WTC11 (cell line): ENCODE results near the gene PLS1. TPM values are rescaled to one million over a fixed set of nuclear protein-coding genes. Genes with fewer than 3 reads are reported as not detected.
"Not testable (repeated sequence)": the region's sequence is repeated elsewhere in the genome, so short reads cannot be mapped to it uniquely, and the experiment has no call there.

Experiments used
- ATAC-seq: fragments of 200-7000 bp; cut with Tn5 transposase; 2 replicates; pipeline ENCODE4 v1.10.0; 2021; ENCODE audit warnings: mild to moderate bottlenecking, moderate library complexity
- CTCF ChIA-PET: fragments of 300-600 bp; sonication (Branson Sonifier 250); formaldehyde crosslinking; loops from one replicate; lab custom pipeline; 2021; ENCODE audit warnings: antibody characterized with exemption; lab: Charles Lee
- POLR2A ChIA-PET: fragments of 350-600 bp; sonication (Branson Sonifier 250); formaldehyde crosslinking; loops from one replicate; lab custom pipeline; 2021; ENCODE audit warnings: antibody characterized with exemption; lab: Charles Lee
- DNase-seq: peaks from one replicate; pipeline ENCODE4 v3.0.0; 2021; ENCODE audit warnings: low spot score
- H3K27ac Mint-ChIP-seq: 2 replicates; pipeline ENCODE4 v1.8.0; 2021; ENCODE audit warnings: mixed read lengths
- H3K27me3 Mint-ChIP-seq: 2 replicates; pipeline ENCODE4 v1.8.0; 2021; ENCODE audit warnings: low read depth, mild to moderate bottlenecking, moderate library complexity, mixed read lengths
- H3K36me3 Mint-ChIP-seq: 2 replicates; pipeline ENCODE4 v1.8.0; 2021; ENCODE audit warnings: mixed read lengths
- H3K4me1 Mint-ChIP-seq: 2 replicates; pipeline ENCODE4 v1.8.0; 2022; ENCODE audit warnings: mixed read lengths
- H3K4me3 Mint-ChIP-seq: 2 replicates; pipeline ENCODE4 v1.8.0; 2021; ENCODE audit warnings: mild to moderate bottlenecking, moderate library complexity, mixed read lengths
- H3K9me3 Mint-ChIP-seq: 2 replicates; pipeline ENCODE4 v1.8.0; 2021; ENCODE audit warnings: mixed read lengths
- GABPB1 ChIP-seq: sonication (generic); formaldehyde crosslinking; IDR thresholded peaks from 2 replicates; pipeline ENCODE4 v1.8.1; 2023; ENCODE audit warnings: mild to moderate bottlenecking, missing genetic modification reagents
- JUN ChIP-seq: sonication (generic); formaldehyde crosslinking; IDR thresholded peaks from 2 replicates; pipeline ENCODE4 v1.8.0; 2023; ENCODE audit warnings: mild to moderate bottlenecking, missing genetic modification reagents
- NFYB ChIP-seq: sonication (generic); formaldehyde crosslinking; conservative IDR thresholded peaks from 2 replicates; pipeline ENCODE4 v1.8.0; 2022; ENCODE audit warnings: low read depth, missing genetic modification reagents
- SMAD3 ChIP-seq: sonication (generic); formaldehyde crosslinking; IDR thresholded peaks from 2 replicates; pipeline ENCODE4 v1.8.0; 2022; ENCODE audit warnings: missing genetic modification reagents, mild to moderate bottlenecking, borderline replicate concordance
- TCF7 ChIP-seq: sonication (generic); formaldehyde crosslinking; IDR thresholded peaks from 2 replicates; pipeline ENCODE4 v1.8.0; 2022; ENCODE audit warnings: mild to moderate bottlenecking, low read depth, missing genetic modification reagents, moderate library complexity
- ZNF121 ChIP-seq: sonication (generic); formaldehyde crosslinking; IDR thresholded peaks from 2 replicates; pipeline ENCODE4 v1.8.0; 2023; ENCODE audit warnings: missing genetic modification reagents
- ZNF138 ChIP-seq: sonication (generic); formaldehyde crosslinking; conservative IDR thresholded peaks from 2 replicates; pipeline ENCODE4 v1.8.1; 2022; ENCODE audit warnings: mild to moderate bottlenecking, moderate library complexity, missing genetic modification reagents
- ZNF396 ChIP-seq: fragments of 250-450 bp; sonication (Bioruptor Pico); IDR thresholded peaks from 2 replicates; pipeline ENCODE4 v1.8.0; 2021; ENCODE audit warnings: mild to moderate bottlenecking, moderate library complexity, borderline replicate concordance
- ZNF671 ChIP-seq: fragments of 250-450 bp; sonication (Bioruptor Pico); IDR thresholded peaks from 2 replicates; pipeline ENCODE4 v1.8.0; 2021; ENCODE audit warnings: mild to moderate bottlenecking
- total RNA-seq: library from RNA; stranded (reverse); gene quantifications from 3 replicates; pipeline ENCODE4 v1.2.3, GENCODE V29; 2021
- TF ChIP-seq, protein P1 (sequence below): sonication (generic); formaldehyde crosslinking; IDR thresholded peaks from 2 replicates; pipeline ENCODE4 v1.8.1; 2022; ENCODE audit warnings: low read depth, mild to moderate bottlenecking, moderate library complexity, missing genetic modification reagents, borderline replicate concordance
- TF ChIP-seq, protein P2 (sequence below): sonication (generic); formaldehyde crosslinking; IDR thresholded peaks from 2 replicates; pipeline ENCODE4 v1.8.0; 2022; ENCODE audit warnings: mild to moderate bottlenecking, missing genetic modification reagents
- TF ChIP-seq, protein P3 (sequence below): sonication (generic); formaldehyde crosslinking; IDR thresholded peaks from 2 replicates; pipeline ENCODE4 v1.8.0; 2022; ENCODE audit warnings: mild to moderate bottlenecking, missing genetic modification reagents
- TF ChIP-seq, protein P4 (sequence below): sonication (generic); formaldehyde crosslinking; IDR thresholded peaks from 2 replicates; pipeline ENCODE4 v1.8.1; 2022; ENCODE audit warnings: mild to moderate bottlenecking, missing genetic modification reagents, moderate library complexity, borderline replicate concordance
- TF ChIP-seq, protein P5 (sequence below): fragments of 250-450 bp; sonication (Bioruptor Pico); IDR thresholded peaks from 2 replicates; pipeline ENCODE4 v1.9.0; 2021; ENCODE audit warnings: moderate library complexity, mild to moderate bottlenecking, inconsistent platforms, borderline replicate concordance
- TF ChIP-seq, protein P6 (sequence below): sonication (generic); formaldehyde crosslinking; IDR thresholded peaks from 2 replicates; pipeline ENCODE4 v1.8.0; 2022; ENCODE audit warnings: missing genetic modification reagents

Gene PLS1
- total RNA-seq, 1 experiment from 2014 or later = 26.4 TPM

DNA sequence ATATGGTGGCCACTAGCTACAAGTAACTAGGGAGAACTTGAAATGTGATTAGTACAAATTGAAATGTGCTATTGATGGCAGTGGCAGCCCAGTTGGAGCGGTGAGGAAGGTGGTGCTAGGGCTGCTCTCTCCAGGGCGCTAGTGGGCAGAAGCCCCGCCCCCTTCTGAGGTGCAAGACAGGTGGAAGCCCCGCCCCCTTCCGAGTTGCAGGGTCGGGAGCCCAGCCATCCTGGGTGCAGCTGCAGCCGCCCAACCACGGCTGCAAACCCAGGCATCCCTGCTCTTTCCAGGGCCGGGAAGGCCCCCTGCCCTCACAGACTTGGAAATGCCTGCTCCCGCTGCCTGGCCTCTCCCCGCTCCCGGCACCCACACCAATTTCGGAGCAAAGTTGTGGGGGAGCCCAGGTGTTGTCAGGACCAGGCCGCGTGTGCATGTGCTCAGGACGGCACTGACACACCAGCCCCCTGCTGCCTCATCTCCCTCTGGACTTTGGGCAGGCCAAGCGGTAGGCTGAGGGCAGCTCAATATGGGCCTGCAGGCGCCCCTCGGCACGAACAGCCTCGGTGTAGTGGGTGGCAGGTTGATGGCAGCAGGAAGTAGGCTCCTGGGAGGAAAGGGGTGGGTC, 27.7 kb upstream of the PLS1 start:
- Mint-ChIP-seq H3K27ac (no peak overlapping the region), H3K36me3 (peaks cover 4% of the 10 kb centered on the region; the same call in 1 of the 2 replicates), H3K4me3 (peak overlapping the region; percentile 45), H3K27me3 (no peaks in the 10 kb centered on the region), H3K4me1 (no peaks in the 10 kb centered on the region), H3K9me3 (no peaks in the 10 kb centered on the region)
- ChIA-PET POLR2A (interaction anchor here (0.5 to 0.9 kb wide), 2 partner anchors 10 to 164 kb away, joined by 4 read pairs; partner anchors contain the start of gene ATR), CTCF (no interaction called here)
- TF ChIP-seq, protein P1, sequence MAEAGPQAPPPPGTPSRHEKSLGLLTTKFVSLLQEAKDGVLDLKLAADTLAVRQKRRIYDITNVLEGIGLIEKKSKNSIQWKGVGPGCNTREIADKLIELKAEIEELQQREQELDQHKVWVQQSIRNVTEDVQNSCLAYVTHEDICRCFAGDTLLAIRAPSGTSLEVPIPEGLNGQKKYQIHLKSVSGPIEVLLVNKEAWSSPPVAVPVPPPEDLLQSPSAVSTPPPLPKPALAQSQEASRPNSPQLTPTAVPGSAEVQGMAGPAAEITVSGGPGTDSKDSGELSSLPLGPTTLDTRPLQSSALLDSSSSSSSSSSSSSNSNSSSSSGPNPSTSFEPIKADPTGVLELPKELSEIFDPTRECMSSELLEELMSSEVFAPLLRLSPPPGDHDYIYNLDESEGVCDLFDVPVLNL (CRISPR knock-in tag) = no peak
- TF ChIP-seq, protein P2, sequence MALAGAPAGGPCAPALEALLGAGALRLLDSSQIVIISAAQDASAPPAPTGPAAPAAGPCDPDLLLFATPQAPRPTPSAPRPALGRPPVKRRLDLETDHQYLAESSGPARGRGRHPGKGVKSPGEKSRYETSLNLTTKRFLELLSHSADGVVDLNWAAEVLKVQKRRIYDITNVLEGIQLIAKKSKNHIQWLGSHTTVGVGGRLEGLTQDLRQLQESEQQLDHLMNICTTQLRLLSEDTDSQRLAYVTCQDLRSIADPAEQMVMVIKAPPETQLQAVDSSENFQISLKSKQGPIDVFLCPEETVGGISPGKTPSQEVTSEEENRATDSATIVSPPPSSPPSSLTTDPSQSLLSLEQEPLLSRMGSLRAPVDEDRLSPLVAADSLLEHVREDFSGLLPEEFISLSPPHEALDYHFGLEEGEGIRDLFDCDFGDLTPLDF = no peak
- TF ChIP-seq ZNF138 = no peak
- TF ChIP-seq TCF7 = no peak
- TF ChIP-seq ZNF396 (CRISPR knock-in tag) = no peak
- TF ChIP-seq SMAD3 (CRISPR knock-in tag) = no peak
- TF ChIP-seq JUN (CRISPR knock-in tag) = no peak
- no peak for TF ChIP-seq NFYB (CRISPR knock-in tag)
- TF ChIP-seq, protein P3, sequence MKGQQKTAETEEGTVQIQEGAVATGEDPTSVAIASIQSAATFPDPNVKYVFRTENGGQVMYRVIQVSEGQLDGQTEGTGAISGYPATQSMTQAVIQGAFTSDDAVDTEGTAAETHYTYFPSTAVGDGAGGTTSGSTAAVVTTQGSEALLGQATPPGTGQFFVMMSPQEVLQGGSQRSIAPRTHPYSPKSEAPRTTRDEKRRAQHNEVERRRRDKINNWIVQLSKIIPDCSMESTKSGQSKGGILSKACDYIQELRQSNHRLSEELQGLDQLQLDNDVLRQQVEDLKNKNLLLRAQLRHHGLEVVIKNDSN = no peak
- TF ChIP-seq ZNF121 (CRISPR knock-in tag) = no peak
- TF ChIP-seq ZNF671 = no peak
- TF ChIP-seq, protein P4, sequence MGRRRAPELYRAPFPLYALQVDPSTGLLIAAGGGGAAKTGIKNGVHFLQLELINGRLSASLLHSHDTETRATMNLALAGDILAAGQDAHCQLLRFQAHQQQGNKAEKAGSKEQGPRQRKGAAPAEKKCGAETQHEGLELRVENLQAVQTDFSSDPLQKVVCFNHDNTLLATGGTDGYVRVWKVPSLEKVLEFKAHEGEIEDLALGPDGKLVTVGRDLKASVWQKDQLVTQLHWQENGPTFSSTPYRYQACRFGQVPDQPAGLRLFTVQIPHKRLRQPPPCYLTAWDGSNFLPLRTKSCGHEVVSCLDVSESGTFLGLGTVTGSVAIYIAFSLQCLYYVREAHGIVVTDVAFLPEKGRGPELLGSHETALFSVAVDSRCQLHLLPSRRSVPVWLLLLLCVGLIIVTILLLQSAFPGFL (CRISPR knock-in tag) = no peak
- TF ChIP-seq, protein P5, sequence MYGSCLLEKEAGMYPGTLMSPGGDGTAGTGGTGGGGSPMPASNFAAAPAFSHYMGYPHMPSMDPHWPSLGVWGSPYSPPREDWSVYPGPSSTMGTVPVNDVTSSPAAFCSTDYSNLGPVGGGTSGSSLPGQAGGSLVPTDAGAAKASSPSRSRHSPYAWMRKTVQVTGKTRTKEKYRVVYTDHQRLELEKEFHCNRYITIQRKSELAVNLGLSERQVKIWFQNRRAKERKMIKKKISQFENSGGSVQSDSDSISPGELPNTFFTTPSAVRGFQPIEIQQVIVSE (CRISPR knock-in tag) = no peak
- TF ChIP-seq, protein P6, sequence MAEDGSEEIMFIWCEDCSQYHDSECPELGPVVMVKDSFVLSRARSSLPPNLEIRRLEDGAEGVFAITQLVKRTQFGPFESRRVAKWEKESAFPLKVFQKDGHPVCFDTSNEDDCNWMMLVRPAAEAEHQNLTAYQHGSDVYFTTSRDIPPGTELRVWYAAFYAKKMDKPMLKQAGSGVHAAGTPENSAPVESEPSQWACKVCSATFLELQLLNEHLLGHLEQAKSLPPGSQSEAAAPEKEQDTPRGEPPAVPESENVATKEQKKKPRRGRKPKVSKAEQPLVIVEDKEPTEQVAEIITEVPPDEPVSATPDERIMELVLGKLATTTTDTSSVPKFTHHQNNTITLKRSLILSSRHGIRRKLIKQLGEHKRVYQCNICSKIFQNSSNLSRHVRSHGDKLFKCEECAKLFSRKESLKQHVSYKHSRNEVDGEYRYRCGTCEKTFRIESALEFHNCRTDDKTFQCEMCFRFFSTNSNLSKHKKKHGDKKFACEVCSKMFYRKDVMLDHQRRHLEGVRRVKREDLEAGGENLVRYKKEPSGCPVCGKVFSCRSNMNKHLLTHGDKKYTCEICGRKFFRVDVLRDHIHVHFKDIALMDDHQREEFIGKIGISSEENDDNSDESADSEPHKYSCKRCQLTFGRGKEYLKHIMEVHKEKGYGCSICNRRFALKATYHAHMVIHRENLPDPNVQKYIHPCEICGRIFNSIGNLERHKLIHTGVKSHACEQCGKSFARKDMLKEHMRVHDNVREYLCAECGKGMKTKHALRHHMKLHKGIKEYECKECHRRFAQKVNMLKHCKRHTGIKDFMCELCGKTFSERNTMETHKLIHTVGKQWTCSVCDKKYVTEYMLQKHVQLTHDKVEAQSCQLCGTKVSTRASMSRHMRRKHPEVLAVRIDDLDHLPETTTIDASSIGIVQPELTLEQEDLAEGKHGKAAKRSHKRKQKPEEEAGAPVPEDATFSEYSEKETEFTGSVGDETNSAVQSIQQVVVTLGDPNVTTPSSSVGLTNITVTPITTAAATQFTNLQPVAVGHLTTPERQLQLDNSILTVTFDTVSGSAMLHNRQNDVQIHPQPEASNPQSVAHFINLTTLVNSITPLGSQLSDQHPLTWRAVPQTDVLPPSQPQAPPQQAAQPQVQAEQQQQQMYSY = no peak
- no peak for TF ChIP-seq GABPB1 (CRISPR knock-in tag)
- ATAC-seq (peak; percentile 99), DNase-seq (peak; percentile 85)

DNA sequence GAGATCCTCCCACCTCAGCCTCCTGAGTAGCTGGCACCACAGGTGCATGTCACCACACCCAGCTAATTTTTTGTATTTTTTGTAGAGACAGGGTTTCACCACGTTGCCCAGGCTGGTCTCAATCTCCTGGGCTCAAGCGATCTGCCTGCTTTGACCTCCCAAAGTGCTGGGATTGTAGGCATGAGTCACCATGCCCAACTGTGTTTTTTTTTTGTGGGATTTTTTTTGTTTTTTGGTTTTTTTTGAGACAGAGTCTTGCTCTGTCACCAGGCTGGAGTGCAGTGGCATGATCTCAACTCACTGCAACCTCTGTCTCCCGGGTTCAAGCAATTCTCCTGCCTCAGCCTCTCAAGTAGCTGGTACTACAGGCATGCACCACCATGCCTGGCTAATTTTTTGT, 26.8 kb upstream of the PLS1 start:
- CTCF ChIA-PET = interaction anchor here (1.2 kb wide), 1 partner anchor 287 kb away, joined by 3 read pairs; no protein-coding TSS in a partner anchor
- H3K27me3 Mint-ChIP-seq, H3K9me3 Mint-ChIP-seq, POLR2A ChIA-PET, H3K27ac Mint-ChIP-seq, ATAC-seq, DNase-seq, H3K36me3 Mint-ChIP-seq, H3K4me3 Mint-ChIP-seq, H3K4me1 Mint-ChIP-seq: not testable (repeated sequence)

DNA sequence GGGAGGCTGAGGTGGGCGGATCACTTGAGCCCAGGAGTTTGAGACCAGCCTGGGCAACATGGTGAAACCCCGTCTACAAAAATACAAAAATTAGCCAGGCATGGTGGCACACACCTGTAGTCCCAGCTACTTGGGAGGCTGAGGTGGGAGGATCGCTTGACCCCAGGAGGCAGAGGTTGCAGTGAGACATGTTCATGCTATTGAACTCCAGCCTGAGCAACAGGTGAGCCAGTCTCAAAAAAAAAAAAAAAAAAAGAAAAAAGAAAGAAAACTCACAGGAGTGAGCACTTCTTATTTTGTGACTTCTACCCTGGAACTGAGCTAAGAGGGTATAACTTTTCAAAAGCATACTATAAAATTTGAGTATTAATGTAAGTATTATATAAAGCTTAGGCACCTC, 22.0 kb upstream of the PLS1 start:
- POLR2A ChIA-PET = interaction anchor here (0.7 kb wide), 1 partner anchor 10 kb away, joined by 5 read pairs; no protein-coding TSS in a partner anchor
- ATAC-seq, H3K27me3 Mint-ChIP-seq, CTCF ChIA-PET, H3K4me3 Mint-ChIP-seq, H3K9me3 Mint-ChIP-seq, DNase-seq, H3K36me3 Mint-ChIP-seq, H3K27ac Mint-ChIP-seq: not testable (repeated sequence)
- H3K4me1 Mint-ChIP-seq = peaks cover 27% of the 10 kb centered on the region
